ENCODE measurements around the gene NUDT6. TPM values are rescaled to one million over a fixed set of nuclear protein-coding genes. Genes with fewer than 3 reads are reported as not detected.

The NUDT6 gene
- polyA plus RNA-seq, 1 of the 3 experiments (the other 2 are of a cell fraction) = 10.1 TPM

DNA sequence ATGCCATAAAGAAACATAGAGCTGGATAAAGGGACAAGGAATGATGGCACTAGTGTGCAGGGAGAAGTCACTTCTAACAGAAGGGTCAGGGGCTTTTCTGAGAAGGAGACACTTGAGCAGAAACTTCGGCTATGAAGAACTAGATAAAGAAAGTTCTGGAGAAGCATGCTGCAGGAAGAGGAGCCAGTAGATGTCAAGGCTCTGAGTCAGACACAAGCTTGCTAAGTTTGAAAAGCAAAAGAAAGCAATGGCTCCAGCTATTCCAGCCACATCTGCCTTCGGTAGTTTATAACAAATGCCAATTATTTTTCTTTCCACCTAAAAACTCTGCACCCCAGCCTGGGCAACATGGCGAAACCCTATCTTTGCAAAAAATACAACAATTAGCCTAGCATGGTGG lies 7.5 kb downstream of the NUDT6 start:
- Histone ChIP-seq H3K4me2 (peak overlapping the region; percentile 60; the same call in 1 of the 2 replicates), H3F3A (replicated peaks; ENCODE audit: insufficient read depth) (peaks cover 22% of the 10 kb centered on the region), H3K4me1 (ENCODE audit: control insufficient read depth in 1 of 2, insufficient read depth in 2 of 2, low read depth in 1 of 2, low read length in 1 of 2) (peaks cover 0 to 11% of the 10 kb centered on the region in 2 experiments; a peak in 2 of 4 replicates), H3K9me2 (no peaks in the 10 kb centered on the region), H3K9ac (peak overlapping the region; percentile 3; the same call in 1 of the 2 replicates), H3K27me3 (ENCODE audit: insufficient read depth) (no peaks in the 10 kb centered on the region), H3K27ac (ENCODE audit: low read depth in 2 of 2, low read length in 1 of 2) (peak overlapping the region in 1 of 2 experiments; percentile 30; a peak in 1 of 4 replicates), H3K4me3 (ENCODE audit: low read depth in 2 of 2, low read length in 1 of 2) (no peak overlapping the region), H3K9me3 (no peaks in the 10 kb centered on the region), H4K20me1 (ENCODE audit: insufficient read depth) (no peaks in the 10 kb centered on the region), H3K36me3 (replicated peaks in 1 of 2; ENCODE audit: control insufficient read depth in 1 of 2, insufficient read depth in 2 of 2, low read length in 1 of 2) (peaks cover 27 to 31% of the 10 kb centered on the region in 2 experiments), H3K79me2 (ENCODE audit: insufficient read depth) (peaks cover 4% of the 10 kb centered on the region), H2AFZ (ENCODE audit: low read depth) (peak overlapping the region; percentile 36; the same call in 1 of the 2 replicates)
- CTCF ChIA-PET = interaction anchor here (0.6 to 6.5 kb wide), 36 partner anchors 8 to 446 kb away, joined by 3 to 126 read pairs (median 4); partner anchors contain the start of genes BBS12, FGF2 and NUDT6
- WGBS (ENCODE audit: low lambda C conversion rate) = 58% methylated on average over 3 of the region's 3 CpGs
- POLR2A ChIA-PET = no interaction called here
- TF ChIP-seq MAX (IDR thresholded peaks at IDR 0.05; ENCODE audit: low read depth) = peak; percentile 82
- TF ChIP-seq JUND (IDR thresholded peaks at IDR 0.05) = peak; percentile 42; the same call in 1 of the 2 replicates
- TF ChIP-seq, protein P1, sequence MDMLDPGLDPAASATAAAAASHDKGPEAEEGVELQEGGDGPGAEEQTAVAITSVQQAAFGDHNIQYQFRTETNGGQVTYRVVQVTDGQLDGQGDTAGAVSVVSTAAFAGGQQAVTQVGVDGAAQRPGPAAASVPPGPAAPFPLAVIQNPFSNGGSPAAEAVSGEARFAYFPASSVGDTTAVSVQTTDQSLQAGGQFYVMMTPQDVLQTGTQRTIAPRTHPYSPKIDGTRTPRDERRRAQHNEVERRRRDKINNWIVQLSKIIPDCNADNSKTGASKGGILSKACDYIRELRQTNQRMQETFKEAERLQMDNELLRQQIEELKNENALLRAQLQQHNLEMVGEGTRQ (IDR thresholded peaks at IDR 0.05; ENCODE audit: borderline replicate concordance, low read depth, low read length) = no peak
- DNase-seq = no peak

GRCh38 chr4:122914292-122914904 lies 8.0 kb downstream of the NUDT6 start:
- Histone ChIP-seq H3K27ac (ENCODE audit: low read depth in 2 of 2, low read length in 1 of 2) (peak overlapping the region in 1 of 2 experiments; percentile 30; a peak in 1 of 4 replicates), H4K20me1 (ENCODE audit: insufficient read depth) (no peaks in the 10 kb centered on the region), H3K4me2 (peak overlapping the region; percentile 60; the same call in 1 of the 2 replicates), H3K4me1 (ENCODE audit: control insufficient read depth in 1 of 2, insufficient read depth in 2 of 2, low read depth in 1 of 2, low read length in 1 of 2) (peaks cover 0 to 11% of the 10 kb centered on the region in 2 experiments; a peak in 2 of 4 replicates), H3K9me3 (no peaks in the 10 kb centered on the region), H3F3A (replicated peaks; ENCODE audit: insufficient read depth) (peaks cover 22% of the 10 kb centered on the region), H3K27me3 (ENCODE audit: insufficient read depth) (no peaks in the 10 kb centered on the region), H3K4me3 (ENCODE audit: low read depth in 2 of 2, low read length in 1 of 2) (no peak overlapping the region), H3K79me2 (ENCODE audit: insufficient read depth) (no peaks in the 10 kb centered on the region), H3K36me3 (replicated peaks in 1 of 2; ENCODE audit: control insufficient read depth in 1 of 2, insufficient read depth in 2 of 2, low read length in 1 of 2) (peaks cover 30 to 33% of the 10 kb centered on the region in 2 experiments), H3K9me2 (no peaks in the 10 kb centered on the region), H2AFZ (ENCODE audit: low read depth) (peak overlapping the region; percentile 36; the same call in 1 of the 2 replicates), H3K9ac (peak overlapping the region; percentile 3; the same call in 1 of the 2 replicates)
- ChIA-PET POLR2A (no interaction called here), CTCF (interaction anchor here (0.6 to 6.5 kb wide), 41 partner anchors 8 to 764 kb away, joined by 3 to 126 read pairs (median 4); partner anchors contain the start of genes BBS12, FGF2 and NUDT6)
- peak; percentile 35 for DNase-seq
- 29% methylated on average over 4 of the region's 4 CpGs for WGBS (ENCODE audit: low lambda C conversion rate)
- peak; percentile 85 for TF ChIP-seq RAD21 (IDR thresholded peaks at IDR 0.05; ENCODE audit: low read length)
- peak; percentile 73 for TF ChIP-seq SMC3 (IDR thresholded peaks at IDR 0.05; ENCODE audit: low read depth, low read length)
- no peak for TF ChIP-seq FOXM1 (IDR thresholded peaks at IDR 0.05; ENCODE audit: low read depth)
- TF ChIP-seq EP300 (IDR thresholded peaks at IDR 0.05; ENCODE audit: borderline replicate concordance in 1 of 2, low read depth in 1 of 2, low read length in 1 of 2) = 0 out of 4 replicates have a peak, but pooled peaks of 1 of the 2 experiments have one; percentile 8
- peak; percentile 72 for TF ChIP-seq CTCF (IDR thresholded peaks at IDR 0.05)
- no peak for TF ChIP-seq EZH2phosphoT487 (IDR thresholded peaks at IDR 0.05; ENCODE audit: borderline replicate concordance, low read depth)
- TF ChIP-seq, protein P2, sequence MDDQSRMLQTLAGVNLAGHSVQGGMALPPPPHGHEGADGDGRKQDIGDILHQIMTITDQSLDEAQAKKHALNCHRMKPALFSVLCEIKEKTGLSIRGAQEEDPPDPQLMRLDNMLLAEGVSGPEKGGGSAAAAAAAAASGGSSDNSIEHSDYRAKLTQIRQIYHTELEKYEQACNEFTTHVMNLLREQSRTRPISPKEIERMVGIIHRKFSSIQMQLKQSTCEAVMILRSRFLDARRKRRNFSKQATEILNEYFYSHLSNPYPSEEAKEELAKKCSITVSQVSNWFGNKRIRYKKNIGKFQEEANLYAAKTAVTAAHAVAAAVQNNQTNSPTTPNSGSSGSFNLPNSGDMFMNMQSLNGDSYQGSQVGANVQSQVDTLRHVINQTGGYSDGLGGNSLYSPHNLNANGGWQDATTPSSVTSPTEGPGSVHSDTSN (IDR thresholded peaks at IDR 0.05) = peak; percentile 50; the same call in 1 of the 2 replicates

All from SK-N-SH (cell line).